Activated effector memory CD4-positive, alpha-beta T cell treated with Interleukin-2 at 50 U/mL for 16 hours (primary cell): ENCODE results near the gene CYP2C9.
"Not testable (repeated sequence)": the region's sequence is repeated elsewhere in the genome, so short reads cannot be mapped to it uniquely, and the experiment has no call there.

ENCODE experiments used
- DNase-seq: peaks from one replicate; pipeline ENCODE4 v3.0.0-alpha.2; 2020

The CYP2C9 gene

DNA sequence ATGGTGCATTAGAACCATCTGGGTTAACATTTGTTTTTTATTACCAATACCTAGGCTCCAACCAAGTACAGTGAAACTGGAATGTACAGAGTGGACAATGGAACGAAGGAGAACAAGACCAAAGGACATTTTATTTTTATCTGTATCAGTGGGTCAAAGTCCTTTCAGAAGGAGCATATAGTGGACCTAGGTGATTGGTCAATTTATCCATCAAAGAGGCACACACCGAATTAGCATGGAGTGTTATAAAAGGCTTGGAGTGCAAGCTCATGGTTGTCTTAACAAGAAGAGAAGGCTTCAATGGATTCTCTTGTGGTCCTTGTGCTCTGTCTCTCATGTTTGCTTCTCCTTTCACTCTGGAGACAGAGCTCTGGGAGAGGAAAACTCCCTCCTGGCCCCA is at the start of gene CYP2C9:
TSS of gene CYP2C9 (plus strand) at position 276 of the 400 bp plus-strand sequence. CDS start at position 301, 25 bp downstream.
- DNase-seq, result no peak

DNA sequence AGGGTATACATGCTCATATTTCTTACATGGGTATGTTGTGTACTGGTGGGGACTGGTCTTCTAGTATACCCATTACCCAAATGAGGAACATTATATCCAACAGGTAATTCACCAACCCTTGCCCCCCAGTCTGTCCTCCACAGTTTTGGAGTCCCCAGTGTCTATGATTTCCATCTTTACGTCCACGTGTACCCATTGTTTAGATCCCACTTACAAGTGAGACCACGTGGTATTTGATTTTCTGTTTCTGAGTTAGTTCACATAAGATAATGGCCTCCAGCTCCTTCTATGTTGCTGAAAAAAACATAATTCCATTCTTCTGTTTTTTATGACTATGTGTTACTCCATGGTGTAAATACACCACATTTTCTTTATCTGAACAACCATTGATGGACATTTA is 49.3 kb upstream of the CYP2C9 start:
- DNase-seq, result no peak

DNA sequence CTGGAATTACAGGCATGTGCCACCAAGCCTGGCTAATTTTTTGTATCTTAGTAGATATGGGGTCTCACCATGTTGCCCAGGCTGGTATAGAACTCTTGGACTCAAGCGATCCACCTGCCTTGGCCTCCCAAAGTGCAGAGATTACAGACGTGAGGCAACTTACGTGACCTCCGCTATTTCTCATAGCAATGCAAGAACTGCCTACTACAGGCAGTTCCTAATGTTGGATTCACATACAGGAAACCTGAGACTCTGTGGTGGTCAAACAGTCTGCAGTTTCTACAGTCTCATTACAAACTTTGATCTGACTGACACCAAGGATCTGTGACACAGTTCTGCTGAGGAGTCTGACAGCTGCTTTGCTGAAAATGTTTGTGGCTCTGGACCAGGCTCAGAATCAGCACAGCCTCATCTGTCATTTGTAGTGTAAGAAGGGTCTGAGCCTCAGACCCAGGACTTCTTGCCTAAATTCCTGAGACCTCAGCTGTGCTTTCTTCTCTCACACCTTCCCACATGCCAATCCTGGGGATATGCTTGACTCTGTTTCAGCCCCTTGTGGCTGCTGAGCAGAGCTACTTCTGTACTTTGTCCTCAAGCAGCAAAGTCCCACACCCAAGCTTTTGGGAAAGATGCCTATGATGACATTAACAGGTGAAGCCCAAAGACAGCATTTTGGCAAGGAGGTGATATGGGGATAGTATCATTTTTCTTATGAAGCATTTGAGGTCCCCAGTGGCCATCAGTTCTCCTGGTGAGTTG is 48.0 kb upstream of the CYP2C9 start:
- DNase-seq, result no peak

DNA sequence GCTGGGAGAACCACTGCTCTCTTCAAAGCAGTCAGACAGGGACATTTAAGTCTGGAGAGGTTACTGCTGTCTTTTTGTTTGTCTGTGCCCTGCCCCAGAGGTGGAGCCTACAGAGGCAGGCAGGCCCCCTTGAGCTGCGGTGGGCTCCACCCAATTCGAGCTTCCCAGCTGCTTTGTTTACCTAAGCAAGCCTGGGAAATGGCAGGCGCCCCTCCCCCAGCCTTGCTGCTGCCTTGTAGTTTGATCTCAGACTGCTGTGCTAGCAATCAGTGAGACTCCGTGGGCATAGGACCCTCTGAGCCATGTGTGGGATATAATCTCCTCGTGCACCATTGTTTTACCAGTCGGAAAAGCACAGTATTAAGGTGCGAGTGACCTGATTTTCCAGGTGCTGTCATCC is 40.0 kb upstream of the CYP2C9 start:
- DNase-seq, result not testable (repeated sequence)

DNA sequence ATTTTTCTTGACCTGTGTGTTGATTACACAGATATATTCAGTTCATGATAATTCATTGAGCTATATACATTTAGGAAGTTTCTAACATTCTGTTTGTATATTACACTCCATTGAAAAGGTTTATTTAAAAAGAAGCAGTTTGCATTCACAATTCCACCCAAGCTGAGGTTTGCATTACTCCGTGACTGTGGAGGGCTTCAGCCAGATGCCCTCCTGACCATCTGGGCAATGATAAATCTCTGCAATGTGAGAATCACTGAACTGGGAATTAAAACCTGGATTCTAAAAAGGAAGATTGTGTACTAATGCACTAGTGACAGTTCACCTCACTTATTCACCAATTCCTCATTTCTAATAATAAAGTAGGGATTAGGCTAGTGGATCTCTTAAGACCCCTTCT is 36.4 kb upstream of the CYP2C9 start:
- no peak for DNase-seq

DNA sequence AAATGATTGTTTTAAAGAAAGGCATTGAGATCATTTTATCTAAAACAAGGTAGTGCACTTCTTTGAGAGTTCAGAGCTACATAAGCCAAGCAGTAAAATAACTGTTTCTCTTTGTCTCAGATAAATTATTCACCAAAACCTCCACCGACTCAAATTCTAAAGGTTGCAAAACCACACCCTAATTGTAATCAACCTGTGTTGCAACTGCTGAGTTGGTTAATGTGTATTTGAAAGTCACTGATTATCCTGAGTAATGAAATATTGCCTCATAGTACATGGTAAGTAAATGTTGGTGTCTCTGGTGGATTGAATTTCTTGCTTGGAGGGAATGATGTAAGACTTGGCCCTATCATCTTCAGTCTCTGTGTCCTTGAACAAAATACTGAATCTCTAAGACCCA is 35.9 kb upstream of the CYP2C9 start:
- DNase-seq, result no peak

DNA sequence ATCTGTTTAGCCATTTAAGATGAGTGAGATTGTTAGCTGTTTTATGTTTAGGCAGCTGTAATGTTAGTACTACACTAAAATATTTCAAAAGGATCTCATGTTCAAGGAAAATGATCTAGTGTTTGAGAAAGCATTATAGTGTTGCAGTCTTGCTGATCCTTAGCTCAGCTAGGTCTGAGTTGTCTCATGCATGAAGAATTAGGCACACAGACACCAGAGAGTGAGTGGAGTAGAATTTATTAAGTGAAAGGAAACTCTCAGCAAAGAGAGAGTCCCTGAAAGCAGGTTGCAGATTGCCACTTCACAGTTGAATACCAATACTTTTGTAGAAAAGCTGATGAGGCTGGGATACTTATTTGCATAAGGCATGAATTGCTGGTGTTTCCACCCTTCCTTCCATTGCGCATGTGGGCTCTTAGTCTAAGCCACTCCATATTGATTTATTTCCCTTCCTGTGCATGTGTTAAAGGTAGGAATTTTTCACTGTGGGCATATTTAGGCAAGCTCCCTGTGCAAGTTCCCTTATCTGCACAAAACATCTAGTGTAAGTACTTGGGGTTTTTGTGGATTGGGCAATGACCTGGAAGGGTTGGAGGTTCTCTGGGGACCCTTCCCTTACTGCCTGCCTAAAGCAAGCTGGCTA is 33.8 kb upstream of the CYP2C9 start:
- DNase-seq, result not testable (repeated sequence)

DNA sequence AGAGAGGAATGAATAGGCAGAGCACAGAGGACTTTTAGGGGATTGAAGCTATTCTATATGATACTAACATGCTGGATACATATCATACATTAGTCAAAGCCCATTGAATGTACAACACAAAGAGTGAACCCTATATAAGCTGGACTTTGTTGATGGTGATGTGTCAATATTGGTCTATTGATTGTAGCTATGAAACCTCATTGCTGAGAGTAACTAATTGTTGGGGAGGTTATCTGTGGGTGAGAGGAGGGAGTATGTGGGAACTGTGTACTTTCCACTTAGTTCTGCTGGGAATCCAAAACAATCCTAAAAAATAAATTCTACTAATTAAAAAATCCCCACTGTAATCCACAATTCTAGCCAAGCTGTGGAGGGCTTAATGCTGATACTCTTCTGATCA is 22.0 kb upstream of the CYP2C9 start:
- DNase-seq, result no peak

DNA sequence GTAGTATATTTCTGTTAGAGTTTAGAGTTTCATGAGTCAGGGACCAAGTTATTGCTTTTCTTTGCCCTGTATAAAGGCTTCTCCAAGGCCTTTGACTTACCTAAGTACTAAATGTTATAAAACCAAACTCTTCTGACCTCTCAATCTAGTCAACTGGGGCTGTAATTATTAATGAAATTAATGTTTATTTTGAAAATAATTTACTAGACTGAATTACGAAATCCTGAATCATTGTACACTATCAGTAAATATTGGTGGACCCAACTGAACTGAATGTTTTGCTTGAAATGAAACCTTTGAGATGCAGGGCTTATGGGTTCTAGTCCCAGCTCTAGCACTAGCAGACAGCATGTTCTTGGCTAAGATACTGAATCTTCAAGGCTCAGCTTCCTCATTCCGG is 1.7 kb upstream of the CYP2C9 start:
- DNase-seq, result no peak

DNA sequence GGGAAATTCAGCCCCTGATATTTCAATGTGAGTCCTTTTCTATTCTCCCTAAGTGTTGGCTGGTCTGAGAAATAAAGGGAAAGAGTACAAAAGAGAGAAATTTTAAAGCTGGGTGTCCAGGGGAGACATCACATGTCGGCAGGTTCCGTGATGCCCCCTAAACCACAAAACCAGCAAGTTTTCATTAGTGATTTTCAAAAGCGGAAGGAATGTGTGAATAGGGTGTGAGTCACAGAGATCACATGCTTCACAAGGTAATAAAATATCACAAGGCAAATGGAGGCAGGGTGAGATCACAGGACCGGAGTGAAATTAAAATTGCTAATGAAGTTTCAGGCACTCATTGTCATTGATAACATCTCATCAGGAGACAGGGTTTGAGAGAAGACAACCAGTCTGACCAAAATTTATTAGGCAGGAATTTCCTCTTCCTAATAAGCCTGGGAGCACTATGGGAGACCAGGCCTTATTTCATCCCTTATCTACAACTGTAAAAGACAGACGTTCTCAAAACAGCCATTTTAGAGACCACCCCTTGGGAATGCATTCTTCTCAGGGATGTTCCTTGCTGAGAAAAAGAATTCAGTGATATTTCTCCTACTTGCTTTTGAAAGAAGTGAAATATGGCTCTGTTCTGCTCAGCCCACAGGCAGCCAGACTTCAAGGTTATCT is 5.1 kb downstream of the CYP2C9 start:
- not testable (repeated sequence) for DNase-seq

DNA sequence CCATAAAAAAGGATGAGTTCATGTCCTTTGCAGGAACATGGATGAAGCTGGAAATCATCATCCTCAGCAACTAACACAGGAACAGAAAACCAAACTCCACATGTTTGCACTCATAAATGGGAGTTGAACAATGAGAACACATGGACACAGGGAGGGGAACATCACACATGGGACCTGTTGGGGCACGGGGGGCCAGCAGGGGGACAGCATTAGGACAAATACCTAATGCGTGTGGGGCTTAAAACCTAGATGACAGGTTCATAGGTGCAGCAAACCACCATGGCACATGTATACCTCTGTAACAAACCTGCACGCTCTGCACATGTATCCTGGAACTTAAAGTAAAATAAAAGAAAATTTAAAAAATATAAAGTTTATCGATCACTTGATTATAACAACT is 7.7 kb downstream of the CYP2C9 start:
- not testable (repeated sequence) for DNase-seq

DNA sequence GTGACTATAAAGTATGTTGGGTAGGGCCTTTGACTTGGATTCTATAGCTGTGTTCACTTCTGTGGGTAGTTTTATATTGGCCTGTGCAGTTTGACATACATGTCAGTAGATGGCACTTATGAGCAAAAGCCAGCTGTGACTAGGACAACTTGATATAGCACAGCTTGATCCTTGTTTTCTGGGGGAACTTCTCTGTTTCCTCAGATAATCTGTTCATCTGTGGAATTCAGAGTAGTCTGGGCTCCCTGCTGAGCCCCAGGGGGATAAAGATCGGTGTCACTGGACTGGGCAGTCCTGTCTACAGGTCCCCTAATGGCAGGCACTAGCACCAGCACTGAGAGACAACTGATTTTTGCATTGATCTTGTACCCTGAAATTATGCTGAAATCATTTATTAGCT is 25.4 kb downstream of the CYP2C9 start:
- DNase-seq, result no peak

DNA sequence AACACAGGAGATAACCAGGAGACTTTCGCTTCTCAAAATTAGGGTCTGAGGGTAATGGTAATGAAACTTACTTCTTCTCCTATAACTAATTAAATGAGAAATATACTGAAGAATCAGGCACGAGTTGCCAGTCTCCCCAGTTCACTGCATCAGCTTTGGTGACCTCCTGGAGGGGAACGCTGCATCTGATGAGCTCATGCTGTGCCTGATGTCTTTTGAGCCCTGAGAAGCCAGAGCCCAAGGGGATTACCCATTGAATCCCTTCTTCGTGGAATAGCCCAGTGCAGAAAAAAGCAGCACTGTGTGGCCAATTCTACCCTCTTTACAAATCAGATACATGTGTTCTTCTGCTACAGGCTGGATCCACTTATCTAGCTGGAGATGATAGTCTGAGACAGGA is 45.1 kb downstream of the CYP2C9 start:
- no peak for DNase-seq

DNA sequence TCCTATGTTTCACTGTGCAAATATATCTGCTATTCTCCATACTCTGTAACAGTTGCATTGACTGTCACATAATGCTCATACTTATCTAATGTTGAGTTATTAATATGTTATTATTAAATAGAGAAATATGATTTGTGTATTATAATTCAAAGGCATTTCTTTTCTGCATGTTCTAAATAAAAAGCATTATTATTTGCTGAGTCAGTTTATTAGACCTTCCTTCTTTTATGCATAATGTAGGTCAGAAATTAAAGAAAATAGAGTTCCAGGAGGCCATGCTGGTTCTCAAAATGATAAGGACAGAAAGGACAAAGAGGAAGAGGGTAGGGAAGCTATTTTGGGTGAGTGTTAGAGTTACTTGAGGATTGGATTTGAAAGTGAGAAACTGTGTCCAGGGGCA is 50.7 kb downstream of the CYP2C9 start:
- DNase-seq, result no peak

DNA sequence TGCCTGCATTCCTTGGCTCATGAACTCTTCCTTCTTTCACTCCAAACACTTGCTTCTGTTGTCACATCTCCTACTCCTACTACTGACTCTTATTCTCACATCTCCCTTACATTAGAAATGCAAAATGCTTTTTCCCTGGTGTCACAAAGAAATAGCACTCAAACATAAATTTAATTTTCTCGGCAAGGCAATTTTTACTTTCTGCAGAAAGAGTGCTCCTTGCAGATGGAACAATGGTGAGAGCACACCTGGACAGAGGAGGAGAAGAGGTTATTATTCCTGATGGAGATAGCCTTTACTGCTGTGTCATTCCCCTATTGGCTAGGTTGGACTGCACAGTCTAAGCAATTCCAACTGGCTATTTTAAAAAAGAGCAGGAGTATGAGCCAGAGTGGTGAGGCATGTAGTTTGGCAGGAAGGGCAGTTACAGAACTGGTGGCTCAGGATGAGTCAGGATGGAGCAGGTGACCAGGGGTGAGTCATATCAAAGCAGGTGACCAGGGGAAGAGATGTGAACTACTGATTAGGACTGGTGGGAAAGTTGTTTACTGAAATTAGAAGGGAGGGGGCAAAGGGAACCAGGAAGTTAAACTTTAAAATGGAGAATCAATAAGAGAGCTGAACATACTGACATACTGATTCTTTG is 52.9 kb downstream of the CYP2C9 start:
- DNase-seq, result no peak

DNA sequence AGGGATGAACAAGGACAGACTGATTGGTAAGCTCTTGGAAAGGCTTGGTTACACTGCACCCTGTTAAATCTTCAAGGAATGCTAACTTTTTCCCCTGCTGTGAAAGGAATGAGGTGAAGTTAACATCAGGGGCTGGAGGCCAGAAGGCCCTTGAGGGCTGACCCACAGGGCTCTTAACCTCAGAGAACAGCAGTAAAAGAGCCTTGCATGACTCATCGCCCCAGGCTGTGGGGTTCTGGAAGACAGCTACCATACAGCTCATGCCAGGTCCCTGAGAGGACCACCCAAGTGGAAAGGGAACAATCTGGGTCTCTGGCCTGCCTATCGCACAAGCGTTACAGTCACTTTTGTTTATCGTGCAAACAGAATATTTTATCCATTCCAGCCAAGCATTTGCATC is 54.4 kb downstream of the CYP2C9 start:
- no peak for DNase-seq

DNA sequence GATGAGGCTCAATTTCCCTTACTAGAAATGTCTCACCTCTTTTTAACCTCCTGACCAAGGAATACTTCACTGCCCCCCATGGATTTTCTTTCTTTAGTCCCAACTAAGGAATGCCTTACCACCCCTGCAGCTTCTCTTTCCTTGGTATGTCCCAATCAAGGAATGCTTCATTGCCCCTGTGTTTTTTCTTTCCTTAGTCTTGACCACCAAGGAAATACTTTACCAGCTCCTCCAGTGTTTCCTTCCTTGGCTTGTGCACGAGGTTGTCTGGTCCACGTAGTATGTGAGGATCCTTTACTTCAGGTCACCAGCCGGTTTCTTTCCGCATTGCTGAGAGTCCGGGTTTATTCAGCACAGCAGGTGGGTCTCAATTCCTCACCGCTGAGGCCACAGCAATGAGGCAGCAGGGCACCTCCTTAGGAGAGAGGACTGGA is 59.3 kb downstream of the CYP2C9 start:
- DNase-seq, result no peak

DNA sequence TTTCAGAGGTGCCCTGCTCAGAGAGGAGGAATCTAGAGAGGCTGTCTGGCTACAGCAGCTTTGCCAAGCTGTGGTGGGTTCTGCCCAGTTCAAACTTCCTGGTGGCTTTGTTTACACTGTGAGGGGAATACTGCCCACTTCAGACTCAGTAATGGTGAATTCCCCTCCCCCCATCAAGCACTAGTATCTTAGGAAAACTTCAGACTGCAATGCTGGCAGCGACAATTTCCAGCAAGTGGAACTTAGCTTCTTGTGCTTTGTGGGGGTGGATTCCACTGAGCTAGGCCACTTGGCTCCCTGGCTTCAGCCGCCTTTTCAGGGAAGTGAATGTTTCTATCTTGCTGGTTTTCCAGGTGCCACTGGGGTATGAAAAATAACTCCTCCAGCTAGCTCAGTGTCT is 88.0 kb downstream of the CYP2C9 start:
- DNase-seq, result no peak

DNA sequence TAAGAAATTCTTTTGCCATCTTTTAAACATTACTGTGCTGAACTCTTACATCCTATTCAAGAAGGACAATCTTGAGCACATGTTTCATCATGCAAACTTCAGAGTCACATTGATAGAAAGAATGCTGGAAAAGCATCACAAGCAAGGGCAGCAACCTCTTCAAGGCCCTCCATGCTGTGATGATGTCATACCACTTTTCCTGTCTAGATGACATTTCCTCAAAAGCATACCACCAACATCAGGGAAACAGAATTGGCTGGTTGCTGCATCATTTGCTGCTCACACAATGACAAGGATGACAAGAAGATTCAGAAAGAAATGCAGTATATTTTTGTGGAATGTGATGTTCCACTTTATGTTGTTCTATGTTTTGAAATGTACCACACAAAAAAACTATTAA is 93.2 kb downstream of the CYP2C9 start:
- DNase-seq, result no peak

DNA sequence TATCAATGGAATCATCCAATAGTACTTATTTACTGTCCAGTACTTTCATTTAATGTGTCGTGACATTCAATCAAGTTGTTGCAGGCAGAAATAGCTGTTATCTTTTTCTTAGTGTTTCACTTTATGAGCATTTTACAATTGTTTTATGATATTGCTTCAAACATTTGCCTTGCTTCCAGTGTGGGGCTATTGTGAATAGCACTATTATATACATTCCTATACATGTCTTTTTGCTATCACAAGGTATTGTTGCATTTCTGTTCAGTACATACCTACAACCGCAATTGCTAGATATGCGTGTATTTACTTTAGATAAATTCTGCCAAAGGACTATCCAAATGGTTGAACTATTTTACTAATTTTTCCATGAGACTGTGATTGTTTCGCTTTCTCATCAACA is 95.9 kb downstream of the CYP2C9 start:
- no peak for DNase-seq

DNA sequence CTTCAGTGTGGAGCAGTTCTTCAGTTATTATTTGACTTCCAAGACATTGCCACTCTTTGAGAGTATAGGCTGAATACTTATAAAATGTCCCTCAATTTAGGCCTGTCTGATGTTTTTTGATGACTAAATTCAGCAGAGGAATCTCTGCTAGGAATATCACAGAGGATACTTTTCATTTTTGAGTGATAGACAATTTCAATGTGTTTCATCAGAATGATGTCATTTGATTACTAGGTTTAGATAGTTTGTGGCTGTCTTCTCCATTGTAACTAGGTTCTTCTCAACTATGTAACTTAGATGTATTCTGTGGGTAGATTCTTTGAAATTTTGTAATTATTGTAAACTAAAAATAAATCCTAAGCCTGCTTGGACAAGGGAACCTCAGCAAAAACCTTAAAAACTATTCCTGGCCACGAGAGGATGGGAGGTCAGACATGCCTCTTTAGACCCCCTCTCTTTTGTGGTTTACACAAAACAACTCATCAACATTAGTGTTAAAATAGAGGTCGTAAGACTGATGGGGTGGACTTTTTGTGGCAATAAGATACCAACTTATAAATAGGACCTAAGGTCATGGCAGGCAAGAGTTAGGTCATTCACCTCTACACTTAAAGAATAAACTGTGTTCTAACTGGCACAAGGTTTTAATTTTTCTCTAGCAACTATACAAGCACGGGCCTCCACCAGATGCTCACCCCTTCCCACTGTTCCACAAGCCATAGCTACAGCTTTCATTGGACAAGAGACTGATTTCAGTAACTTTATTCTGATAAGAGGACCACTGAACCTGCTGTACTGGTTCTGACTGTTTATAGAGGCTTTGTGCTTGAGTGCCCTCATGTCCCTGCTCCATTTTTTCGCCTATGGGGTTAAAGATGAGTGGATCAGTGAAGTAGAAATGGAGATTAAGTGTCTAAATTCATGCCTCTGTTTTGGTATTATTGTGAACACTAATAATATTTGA is 97.2 kb downstream of the CYP2C9 start:
- no peak for DNase-seq

DNA sequence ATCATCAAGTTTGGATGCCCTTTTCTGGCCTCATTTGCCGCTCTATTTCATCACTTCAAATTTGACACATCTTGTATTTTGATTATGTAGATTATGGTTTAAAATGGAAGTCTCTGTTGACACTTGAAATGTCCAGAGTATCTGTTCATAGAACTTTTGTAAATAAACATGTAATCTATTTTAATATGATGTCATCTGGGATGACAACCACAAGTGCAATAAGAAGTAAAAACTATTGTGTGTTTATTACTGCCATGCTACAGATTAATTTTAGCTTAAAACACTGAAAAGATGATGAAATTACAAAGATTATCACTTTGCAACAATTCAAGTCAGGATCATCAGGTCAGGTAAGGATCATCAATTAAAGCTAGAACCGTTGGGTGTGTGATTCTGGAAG is 100.8 kb downstream of the CYP2C9 start:
- DNase-seq, result no peak
